Bronchial epithelial cell (primary cell): ENCODE measurements around the gene RHBDF2. TPM values are rescaled to one million over a fixed set of nuclear protein-coding genes. Genes with fewer than 3 reads are reported as not detected.
"Not testable (repeated sequence)": the region's sequence is repeated elsewhere in the genome, so short reads cannot be mapped to it uniquely, and the experiment has no call there.

Experiments used
- DNase-seq: peaks from one replicate; pipeline ENCODE4 v3.0.0-alpha.2; 2010; ENCODE audit warnings: low read depth
- FAIRE-seq: peaks from 2 replicates; lab custom pipeline; 2011; peaks lifted over from hg19 to GRCh38; lab: Jason Lieb, UNC
- H3K27me3 ChIP-seq: 2 replicates; pipeline ENCODE4 v1.5.1; 2011; ENCODE audit warnings: low read length; ENCODE audit not compliant: control insufficient read depth, insufficient read depth
- H3K36me3 ChIP-seq: 2 replicates; pipeline ENCODE4 v1.5.1; 2011; ENCODE audit warnings: low read length; ENCODE audit not compliant: control insufficient read depth, insufficient read depth
- H3K4me3 ChIP-seq: 2 replicates; pipeline ENCODE4 v1.5.1; 2011; ENCODE audit warnings: mild to moderate bottlenecking, low read depth, low read length, control low read depth
- CTCF ChIP-seq: IDR thresholded peaks from 2 replicates; pipeline ENCODE4 v1.5.1; 2011; ENCODE audit warnings: mild to moderate bottlenecking, moderate library complexity, low read length, control low read depth, inconsistent platforms; ENCODE audit not compliant: insufficient read depth, severe bottlenecking
- total RNA-seq: library from RNA; depleted of rRNA; stranded (reverse); fragments of >200 nt; gene quantifications from 2 replicates; pipeline ENCODE4 v1.2.1, GENCODE V29; 2014

The RHBDF2 gene
- total RNA-seq, 1 donor from 2014 or later, result 10.8 TPM

GRCh38 chr17:76528156-76528527, 26.9 kb upstream of the RHBDF2 start:
- Histone ChIP-seq H3K27me3 (no peaks in the 10 kb centered on the region), H3K36me3 (no peaks in the 10 kb centered on the region), H3K4me3 (no peak overlapping the region)
- FAIRE-seq, result no peak
- no peak for TF ChIP-seq CTCF
- no peak for DNase-seq

GRCh38 chr17:76527430-76528111, 26.3 kb upstream of the RHBDF2 start:
- H3K27me3 ChIP-seq, result no peaks in the 10 kb centered on the region
- TF ChIP-seq CTCF, result no peak
- FAIRE-seq (no peak), DNase-seq (peak; percentile 51)
- no peak overlapping the region for H3K4me3 ChIP-seq
- no peaks in the 10 kb centered on the region for H3K36me3 ChIP-seq

GRCh38 chr17:76527016-76527415, 25.8 kb upstream of the RHBDF2 start:
- not testable (repeated sequence) for FAIRE-seq, H3K4me3 ChIP-seq, DNase-seq, H3K36me3 ChIP-seq, H3K27me3 ChIP-seq

- FAIRE-seq, result not testable (repeated sequence)
Observed at GRCh38 chr17:76525513-76525833, 24.2 kb upstream of the RHBDF2 start.

GRCh38 chr17:76524598-76525512, 23.6 kb upstream of the RHBDF2 start:
- Histone ChIP-seq H3K4me3 (no peak overlapping the region), H3K27me3 (no peaks in the 10 kb centered on the region), H3K36me3 (no peaks in the 10 kb centered on the region)
- FAIRE-seq, result no peak
- TF ChIP-seq CTCF, result no peak
- no peak for DNase-seq

More at GRCh38 chr17:76525513-76525833, 24.2 kb upstream of the RHBDF2 start:
- not testable (repeated sequence) for H3K36me3 ChIP-seq, H3K27me3 ChIP-seq, DNase-seq, H3K4me3 ChIP-seq

GRCh38 chr17:76523084-76524037, 22.1 kb upstream of the RHBDF2 start:
- Histone ChIP-seq H3K27me3 (peaks cover 2% of the 10 kb centered on the region), H3K36me3 (no peaks in the 10 kb centered on the region), H3K4me3 (no peak overlapping the region)
- DNase-seq, result peak; percentile 42
- no peak for FAIRE-seq
- peak; percentile 100 for TF ChIP-seq CTCF

GRCh38 chr17:76521683-76522082, 20.5 kb upstream of the RHBDF2 start:
- not testable (repeated sequence) for H3K27me3 ChIP-seq, FAIRE-seq, H3K36me3 ChIP-seq, DNase-seq, H3K4me3 ChIP-seq
